Fibroblast of lung (primary cell): ENCODE measurements around the gene CAPZB.

Experiments used
- EZH2 ChIP-seq: IDR thresholded peaks from 2 replicates; pipeline ENCODE4 v1.5.1; 2012; ENCODE audit warnings: low read length, control low read depth, mild to moderate bottlenecking; ENCODE audit errors: missing control alignments
- TF ChIP-seq, protein P1 (sequence below), 2 donors: IDR thresholded peaks in 1 of 2; conservative IDR thresholded peaks in 1 of 2; 1 replicate in 1 of 2; 2 replicates in 1 of 2; pipeline ENCODE4 v1.5.1; 2011 to 2012; ENCODE audit warnings: low read length in 2 of 2, control low read depth in 1 of 2, inconsistent platforms in 1 of 2, low read depth in 1 of 2, mild to moderate bottlenecking in 1 of 2

DNA sequence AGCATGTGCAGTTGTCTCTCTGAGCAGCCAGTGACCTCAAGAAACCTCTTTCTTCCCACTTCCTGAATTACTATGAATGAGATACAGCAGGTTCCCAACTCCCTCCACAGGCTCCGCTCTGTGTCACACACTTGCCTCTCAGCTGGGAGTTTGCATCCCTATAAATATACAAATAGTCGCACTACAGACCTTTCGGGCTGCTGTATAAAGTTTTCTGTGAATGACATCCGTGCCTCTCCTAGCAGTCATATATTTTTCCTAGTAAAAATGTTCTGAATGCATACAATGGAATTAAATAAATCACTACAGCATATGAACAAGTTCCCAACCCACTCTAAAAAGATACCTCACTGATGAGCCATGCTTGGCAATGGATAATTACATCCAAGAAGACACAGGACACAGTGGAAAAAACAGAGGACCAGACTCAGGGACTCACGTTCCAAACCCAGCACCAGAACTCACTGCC, 66.8 kb downstream of the CAPZB start:
- no peak for TF ChIP-seq EZH2
- TF ChIP-seq, protein P1, sequence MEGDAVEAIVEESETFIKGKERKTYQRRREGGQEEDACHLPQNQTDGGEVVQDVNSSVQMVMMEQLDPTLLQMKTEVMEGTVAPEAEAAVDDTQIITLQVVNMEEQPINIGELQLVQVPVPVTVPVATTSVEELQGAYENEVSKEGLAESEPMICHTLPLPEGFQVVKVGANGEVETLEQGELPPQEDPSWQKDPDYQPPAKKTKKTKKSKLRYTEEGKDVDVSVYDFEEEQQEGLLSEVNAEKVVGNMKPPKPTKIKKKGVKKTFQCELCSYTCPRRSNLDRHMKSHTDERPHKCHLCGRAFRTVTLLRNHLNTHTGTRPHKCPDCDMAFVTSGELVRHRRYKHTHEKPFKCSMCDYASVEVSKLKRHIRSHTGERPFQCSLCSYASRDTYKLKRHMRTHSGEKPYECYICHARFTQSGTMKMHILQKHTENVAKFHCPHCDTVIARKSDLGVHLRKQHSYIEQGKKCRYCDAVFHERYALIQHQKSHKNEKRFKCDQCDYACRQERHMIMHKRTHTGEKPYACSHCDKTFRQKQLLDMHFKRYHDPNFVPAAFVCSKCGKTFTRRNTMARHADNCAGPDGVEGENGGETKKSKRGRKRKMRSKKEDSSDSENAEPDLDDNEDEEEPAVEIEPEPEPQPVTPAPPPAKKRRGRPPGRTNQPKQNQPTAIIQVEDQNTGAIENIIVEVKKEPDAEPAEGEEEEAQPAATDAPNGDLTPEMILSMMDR (conservative IDR thresholded peaks at IDR 0.05 in 1 of 2, IDR thresholded peaks at IDR 0.05 in 1 of 2; ENCODE audit: low read depth in 1 of 2, low read length in 2 of 2), result no peak
